CD4-positive, alpha-beta memory T cell (primary cell): ENCODE results near the gene PPP2R5E. TPM values are rescaled to one million over a fixed set of nuclear protein-coding genes. Genes with fewer than 3 reads are reported as not detected.

ENCODE experiments used
- CTCF ChIA-PET: fragments of 350-600 bp; sonication (Branson Sonifier 250); formaldehyde crosslinking; loops from one replicate; lab custom pipeline; 2021; ENCODE audit warnings: inconsistent platforms; ENCODE audit not compliant: partially characterized antibody; lab: Charles Lee
- POLR2A ChIA-PET: fragments of 350-600 bp; sonication (Branson Sonifier 250); formaldehyde crosslinking; loops from one replicate; lab custom pipeline; 2021; ENCODE audit not compliant: partially characterized antibody; lab: Charles Lee
- DNase-seq, 5 donors: peaks; one replicate each; pipeline versions ENCODE4 v3.0.0 to v3.0.0-alpha.2; 2020 to 2022; ENCODE audit warnings: mixed read lengths in 1 of 5
- H3K27ac ChIP-seq: one replicate; pipeline ENCODE4 v1.7.0; 2013; ENCODE audit warnings: low read depth, low read length
- H3K27me3 ChIP-seq: 2 replicates; pipeline ENCODE4 v1.7.0; 2013; ENCODE audit warnings: mild to moderate bottlenecking, low read length, moderate library complexity; ENCODE audit not compliant: insufficient read depth
- H3K36me3 ChIP-seq: 2 replicates; pipeline ENCODE4 v1.7.0; 2013; ENCODE audit warnings: mild to moderate bottlenecking, low read length, moderate library complexity; ENCODE audit not compliant: insufficient read depth
- H3K4me1 ChIP-seq: 2 replicates; pipeline ENCODE4 v1.7.0; 2013; ENCODE audit warnings: mild to moderate bottlenecking, low read length, moderate library complexity; ENCODE audit not compliant: insufficient read depth
- H3K4me3 ChIP-seq, 2 donors: one replicate each; pipeline ENCODE4 v1.7.0; 2013; ENCODE audit warnings: low read length in 2 of 2, mild to moderate bottlenecking in 1 of 2
- H3K9me3 ChIP-seq, 2 donors: one replicate each; pipeline ENCODE4 v1.7.0; 2013; ENCODE audit warnings: low read length in 2 of 2, control low read depth in 1 of 2; ENCODE audit not compliant: control insufficient read depth in 1 of 2
- H3K27ac Mint-ChIP-seq, 7 donors: one replicate each; pipeline ENCODE4 v1.8.0; 2020 to 2021; ENCODE audit warnings: mixed read lengths in 7 of 7, mild to moderate bottlenecking in 6 of 7, inconsistent platforms in 3 of 7, moderate library complexity in 3 of 7
- H3K27me3 Mint-ChIP-seq, 2 donors: one replicate each; pipeline ENCODE4 v1.8.0; 2020 to 2021; ENCODE audit warnings: mixed read lengths in 2 of 2
- H3K36me3 Mint-ChIP-seq, 2 donors: one replicate each; pipeline ENCODE4 v1.8.0; 2020 to 2021; ENCODE audit warnings: mixed read lengths in 2 of 2, inconsistent platforms in 1 of 2, mild to moderate bottlenecking in 1 of 2
- H3K4me1 Mint-ChIP-seq, 4 donors: one replicate each; pipeline ENCODE4 v1.8.0; 2020 to 2021; ENCODE audit warnings: mixed read lengths in 4 of 4, mild to moderate bottlenecking in 1 of 4
- H3K4me3 Mint-ChIP-seq, 8 donors: one replicate each; pipeline ENCODE4 v1.8.0; 2020 to 2021; ENCODE audit warnings: mixed read lengths in 8 of 8, mild to moderate bottlenecking in 7 of 8, moderate library complexity in 6 of 8, inconsistent platforms in 3 of 8
- H3K9me3 Mint-ChIP-seq, 8 donors: one replicate each; pipeline ENCODE4 v1.8.0; 2020 to 2021; ENCODE audit warnings: mixed read lengths in 8 of 8, mild to moderate bottlenecking in 5 of 8, inconsistent platforms in 3 of 8, moderate library complexity in 1 of 8
- intact Hi-C: fragments of 100-400 bp; cut with micrococcal nuclease; formaldehyde crosslinking; loops from one replicate; pipeline ENCODE4 v1.15.1; 2023
- polyA plus RNA-seq, 2 donors: library from polyadenylated mRNA; unstranded; fragments of 300-500 nt; fragmentation: Illumina TruSeq; gene quantifications; one replicate each; pipeline ENCODE4 v1.2.3, GENCODE V29; 2021
- total RNA-seq, 2 experiments: library from RNA; stranded (reverse); gene quantifications; one replicate each; pipeline ENCODE4 v1.2.3, GENCODE V29; 2021

The PPP2R5E gene
- total and polyA plus RNA-seq, 4 experiments from 2014 or later = 36.2 to 38.3 (median 37.1) TPM

DNA sequence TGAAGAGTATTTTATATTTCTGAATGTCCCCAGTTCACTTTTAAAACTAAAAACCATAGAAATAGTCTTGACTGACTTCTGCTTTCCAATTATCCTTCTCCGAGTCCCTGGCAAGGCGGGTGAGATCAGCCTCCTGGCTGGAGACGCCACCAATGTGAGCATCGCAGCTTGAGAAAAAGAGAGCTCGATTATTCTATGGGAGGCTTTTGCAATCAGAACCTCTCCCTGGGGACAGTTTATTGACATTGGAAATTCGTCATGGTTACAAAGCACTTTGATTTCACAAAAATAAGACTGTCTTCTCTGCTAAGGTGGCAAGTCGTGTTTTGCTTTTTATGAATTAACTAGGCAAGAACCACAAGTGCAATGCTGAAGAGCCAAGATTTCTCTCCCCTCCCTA is 200.8 kb downstream of the PPP2R5E start:
- H3K4me3 Mint-ChIP-seq = no peak overlapping the region
- Histone ChIP-seq H3K27me3 (peaks cover 3% of the 10 kb centered on the region), H3K27ac (no peak overlapping the region), H3K4me1 (no peaks in the 10 kb centered on the region), H3K9me3 (no peaks in the 10 kb centered on the region), H3K4me3 (no peak overlapping the region), H3K36me3 (no peaks in the 10 kb centered on the region)
- no peak for DNase-seq
- peaks cover 0 to 4% (median 1%) of the 10 kb centered on the region in 8 donors for H3K9me3 Mint-ChIP-seq
- no peaks in the 10 kb centered on the region for H3K36me3 Mint-ChIP-seq
- ChIA-PET CTCF (no interaction called here), POLR2A (no interaction called here)
- peak overlapping the region in 1 of 7 donors; percentile 46 for H3K27ac Mint-ChIP-seq
- peaks cover 20 to 30% of the 10 kb centered on the region in 2 donors for H3K27me3 Mint-ChIP-seq
- intact Hi-C loops = no loop called here
- H3K4me1 Mint-ChIP-seq = no peaks in the 10 kb centered on the region

DNA sequence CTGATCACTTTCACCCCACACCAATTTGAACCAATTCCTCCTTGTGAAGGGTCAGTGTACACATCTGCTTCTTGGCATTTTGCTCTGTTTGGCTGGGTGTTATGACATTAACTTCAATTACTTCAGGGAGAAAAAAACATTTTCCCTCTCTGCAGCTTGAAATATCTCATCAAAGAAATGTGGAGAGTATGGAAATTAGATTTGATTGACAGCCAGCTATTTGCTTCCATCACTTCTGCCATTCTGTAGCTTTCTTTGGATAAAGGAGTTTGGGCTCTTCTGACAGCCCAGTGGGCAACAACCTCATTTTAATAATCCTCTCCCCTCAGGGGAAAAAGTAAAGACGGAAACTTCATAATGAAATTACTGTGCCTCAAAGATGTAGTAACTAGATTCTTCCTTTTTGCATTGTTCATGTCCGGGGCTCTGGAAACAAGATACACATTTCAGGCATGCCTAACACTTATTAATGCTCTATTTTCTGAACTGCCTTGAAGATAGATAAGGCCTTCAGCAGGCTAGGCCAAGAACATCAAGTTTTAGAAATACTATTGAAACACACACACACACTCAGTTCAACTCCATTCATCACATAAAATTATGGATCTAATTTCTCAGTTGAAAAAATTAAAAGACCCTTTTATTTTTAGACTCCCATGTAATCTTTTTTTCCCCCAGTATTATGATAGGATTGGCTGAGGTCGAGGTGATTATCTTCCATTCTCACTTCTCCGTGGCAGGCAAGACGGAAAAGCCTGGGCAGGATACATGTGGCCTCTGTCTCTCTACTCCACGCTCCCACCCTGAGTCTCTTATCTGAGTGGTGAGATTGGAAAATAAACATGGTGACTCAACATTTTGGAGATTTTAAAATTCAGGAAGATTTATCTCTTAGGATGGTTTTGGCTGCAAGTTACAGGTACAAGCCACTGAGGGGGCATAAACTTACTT is 214.1 kb downstream of the PPP2R5E start:
- intact Hi-C loops = no loop called here
- no peaks in the 10 kb centered on the region for H3K4me1 Mint-ChIP-seq
- Histone ChIP-seq H3K4me1 (no peaks in the 10 kb centered on the region), H3K9me3 (no peaks in the 10 kb centered on the region), H3K4me3 (no peak overlapping the region), H3K27me3 (no peaks in the 10 kb centered on the region), H3K27ac (no peak overlapping the region), H3K36me3 (no peaks in the 10 kb centered on the region)
- H3K4me3 Mint-ChIP-seq = no peak overlapping the region
- CTCF ChIA-PET = no interaction called here
- H3K27me3 Mint-ChIP-seq = peaks cover 16 to 19% of the 10 kb centered on the region in 2 donors
- no peak overlapping the region for H3K27ac Mint-ChIP-seq
- H3K9me3 Mint-ChIP-seq = peaks cover 0 to 6% (median 0%) of the 10 kb centered on the region in 8 donors
- POLR2A ChIA-PET = no interaction called here
- no peaks in the 10 kb centered on the region for H3K36me3 Mint-ChIP-seq
- DNase-seq = no peak

DNA sequence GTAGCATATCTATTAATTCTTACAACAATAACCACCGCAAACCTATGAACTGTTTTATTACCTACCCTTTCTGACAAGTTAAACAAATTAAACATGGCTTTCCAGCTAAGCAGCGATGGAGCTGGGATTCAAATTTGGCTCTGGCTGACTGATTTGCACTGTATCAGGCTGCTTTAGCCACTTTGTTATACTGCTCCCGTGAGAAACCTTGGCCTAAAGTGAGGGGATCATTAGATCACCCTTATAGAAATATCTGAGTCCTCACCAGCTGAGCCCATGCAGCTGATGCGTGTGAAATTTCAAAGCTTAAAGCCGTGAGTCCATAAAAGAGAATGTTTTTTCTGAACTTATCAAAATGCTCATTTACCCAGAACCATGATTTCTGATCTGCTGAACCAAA is 216.3 kb downstream of the PPP2R5E start:
- CTCF ChIA-PET = no interaction called here

GRCh38 chr14:63322897-63323573 is 220.1 kb downstream of the PPP2R5E start:
- intact Hi-C loops = no loop called here
- POLR2A ChIA-PET = no interaction called here
- Mint-ChIP-seq H3K4me3 (no peak overlapping the region), H3K36me3 (no peaks in the 10 kb centered on the region), H3K27ac (no peak overlapping the region), H3K4me1 (no peaks in the 10 kb centered on the region), H3K9me3 (peaks cover 0 to 2% (median 0%) of the 10 kb centered on the region in 8 donors), H3K27me3 (peaks cover 11 to 18% of the 10 kb centered on the region in 2 donors)
- no peak for DNase-seq
- H3K36me3 ChIP-seq = no peaks in the 10 kb centered on the region
- H3K4me3 ChIP-seq = no peak overlapping the region
- no peaks in the 10 kb centered on the region for H3K4me1 ChIP-seq
- H3K27ac ChIP-seq = no peak overlapping the region
- no peaks in the 10 kb centered on the region for H3K27me3 ChIP-seq
- CTCF ChIA-PET = no interaction called here
- H3K9me3 ChIP-seq = no peaks in the 10 kb centered on the region

More for the DNA sequence above, 216.3 kb downstream of the PPP2R5E start:
- H3K4me1 Mint-ChIP-seq = no peaks in the 10 kb centered on the region
- Histone ChIP-seq H3K27me3 (no peaks in the 10 kb centered on the region), H3K27ac (no peak overlapping the region), H3K9me3 (no peaks in the 10 kb centered on the region), H3K36me3 (no peaks in the 10 kb centered on the region), H3K4me1 (no peaks in the 10 kb centered on the region), H3K4me3 (no peak overlapping the region)
- POLR2A ChIA-PET = no interaction called here
- H3K36me3 Mint-ChIP-seq = no peaks in the 10 kb centered on the region
- H3K4me3 Mint-ChIP-seq = no peak overlapping the region
- intact Hi-C loops = no loop called here
- no peak overlapping the region for H3K27ac Mint-ChIP-seq
- peaks cover 0 to 5% (median 0%) of the 10 kb centered on the region in 8 donors for H3K9me3 Mint-ChIP-seq
- no peak for DNase-seq
- peaks cover 10 to 13% of the 10 kb centered on the region in 2 donors for H3K27me3 Mint-ChIP-seq

DNA sequence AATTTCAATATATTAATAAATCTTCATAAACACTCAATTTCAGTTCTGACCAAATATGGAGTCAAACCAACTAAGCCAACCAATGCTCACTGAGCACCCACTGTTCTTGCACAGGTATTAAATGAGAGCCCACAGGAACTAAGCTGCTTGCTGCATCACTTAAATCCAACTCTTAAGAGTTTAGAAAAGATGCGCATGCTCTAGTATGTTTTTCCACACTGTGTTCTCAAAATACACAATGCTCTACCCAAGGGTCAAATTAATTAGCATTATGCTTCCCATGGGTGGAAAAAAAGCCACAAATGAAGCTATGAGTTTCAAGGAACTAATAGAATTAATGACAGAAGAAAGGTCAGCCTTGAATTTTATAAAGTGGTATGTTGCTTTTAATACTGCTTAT is 220.7 kb downstream of the PPP2R5E start:
- Histone ChIP-seq H3K27ac (no peak overlapping the region), H3K36me3 (no peaks in the 10 kb centered on the region), H3K27me3 (no peaks in the 10 kb centered on the region), H3K4me3 (no peak overlapping the region), H3K9me3 (no peaks in the 10 kb centered on the region), H3K4me1 (no peaks in the 10 kb centered on the region)
- no peaks in the 10 kb centered on the region for H3K4me1 Mint-ChIP-seq
- intact Hi-C loops = no loop called here
- DNase-seq = no peak
- H3K27me3 Mint-ChIP-seq = peaks cover 11 to 21% of the 10 kb centered on the region in 2 donors
- no peak overlapping the region for H3K27ac Mint-ChIP-seq
- peaks cover 0 to 2% (median 0%) of the 10 kb centered on the region in 8 donors for H3K9me3 Mint-ChIP-seq
- POLR2A ChIA-PET = no interaction called here
- no peak overlapping the region for H3K4me3 Mint-ChIP-seq
- CTCF ChIA-PET = no interaction called here
- no peaks in the 10 kb centered on the region for H3K36me3 Mint-ChIP-seq

Other genes with a start within 250 kb of the PPP2R5E start
- not detected for gene GPHB5, start 224.4 kb downstream of the PPP2R5E start, total RNA-seq
- gene GPHB5, start 224.4 kb downstream of the PPP2R5E start, polyA plus RNA-seq = not detected
- 10 to 100 TPM; 32.8 to 36.3 TPM for gene WDR89, start 98.5 kb upstream of the PPP2R5E start, total RNA-seq
- gene WDR89, start 98.5 kb upstream of the PPP2R5E start, polyA plus RNA-seq = 10 to 100 TPM; 23.4 to 28.4 TPM
- gene SGPP1, start 184.7 kb upstream of the PPP2R5E start, total RNA-seq = 10 to 100 TPM; 12.2 to 12.4 TPM
- 10 to 100 TPM; 12.5 to 15.2 TPM for gene SGPP1, start 184.7 kb upstream of the PPP2R5E start, polyA plus RNA-seq